CD4-positive, CD25-positive, alpha-beta regulatory T cell (primary cell): ENCODE results near the gene BRINP1. TPM values are rescaled to one million over a fixed set of nuclear protein-coding genes. Genes with fewer than 3 reads are reported as not detected.

Experiments
- ATAC-seq, 2 donors: fragments of 150-1000 bp; cut with Tn5 transposase; one replicate each; pipeline ENCODE4 v1.10.0; 2021; ENCODE audit warnings: low read depth in 2 of 2, moderate number of reproducible peaks in 2 of 2, moderate library complexity in 1 of 2
- DNase-seq, 3 donors: peaks; one replicate each; pipeline versions ENCODE4 v3.0.0 to v3.0.0-alpha.2; 2012 to 2022; ENCODE audit warnings: mixed read lengths in 1 of 3
- H3K27ac ChIP-seq: one replicate; pipeline ENCODE4 v1.7.0; 2013; ENCODE audit warnings: mild to moderate bottlenecking, low read length; ENCODE audit not compliant: insufficient read depth, poor library complexity, severe bottlenecking
- H3K27me3 ChIP-seq: one replicate; pipeline ENCODE4 v1.7.0; 2013; ENCODE audit warnings: low read length; ENCODE audit not compliant: control insufficient read depth, insufficient read depth
- H3K36me3 ChIP-seq: one replicate; pipeline ENCODE4 v1.7.0; 2013; ENCODE audit warnings: mild to moderate bottlenecking, low read length, moderate library complexity; ENCODE audit not compliant: control insufficient read depth, insufficient read depth
- H3K4me1 ChIP-seq: 2 replicates; pipeline ENCODE4 v1.7.0; 2013; ENCODE audit warnings: mild to moderate bottlenecking, low read length; ENCODE audit not compliant: insufficient read depth, control insufficient read depth, poor library complexity, severe bottlenecking
- H3K4me3 ChIP-seq: one replicate; pipeline ENCODE4 v1.7.0; 2013; ENCODE audit warnings: low read depth, mild to moderate bottlenecking, low read length, moderate library complexity
- H3K9me3 ChIP-seq, 2 experiments: 1 replicate in 1 of 2; 2 replicates in 1 of 2; pipeline ENCODE4 v1.7.0; 2013; ENCODE audit warnings: low read length in 2 of 2, mild to moderate bottlenecking in 1 of 2, moderate library complexity in 1 of 2; ENCODE audit not compliant: control insufficient read depth in 2 of 2
- H3K27ac Mint-ChIP-seq, 3 donors: one replicate each; pipeline ENCODE4 v1.8.0; 2020 to 2022; ENCODE audit warnings: mild to moderate bottlenecking in 3 of 3, mixed read lengths in 3 of 3, moderate library complexity in 2 of 3
- H3K27me3 Mint-ChIP-seq: one replicate; pipeline ENCODE4 v1.8.0; 2022; ENCODE audit warnings: mild to moderate bottlenecking, mixed read lengths
- H3K36me3 Mint-ChIP-seq: one replicate; pipeline ENCODE4 v1.8.0; 2020; ENCODE audit warnings: mixed read lengths
- H3K4me1 Mint-ChIP-seq, 4 donors: one replicate each; pipeline ENCODE4 v1.8.0; 2020 to 2022; ENCODE audit warnings: mixed read lengths in 4 of 4, mild to moderate bottlenecking in 1 of 4
- H3K4me3 Mint-ChIP-seq, 4 donors: one replicate each; pipeline ENCODE4 v1.8.0; 2020 to 2022; ENCODE audit warnings: mild to moderate bottlenecking in 4 of 4, mixed read lengths in 4 of 4, moderate library complexity in 3 of 4
- H3K9me3 Mint-ChIP-seq, 7 donors: one replicate each; pipeline ENCODE4 v1.8.0; 2020 to 2022; ENCODE audit warnings: mixed read lengths in 7 of 7, mild to moderate bottlenecking in 3 of 7, moderate library complexity in 2 of 7
- polyA plus RNA-seq, 4 donors: library from polyadenylated mRNA; unstranded; fragments of 300-500 nt; fragmentation: Illumina TruSeq; gene quantifications; one replicate each; pipeline ENCODE4 v1.2.3, GENCODE V29; 2021
- total RNA-seq: library from RNA; stranded (reverse); gene quantifications from one replicate; pipeline ENCODE4 v1.2.3, GENCODE V29; 2022

The BRINP1 gene
- total and polyA plus RNA-seq, 5 donors from 2014 or later = not detected

DNA sequence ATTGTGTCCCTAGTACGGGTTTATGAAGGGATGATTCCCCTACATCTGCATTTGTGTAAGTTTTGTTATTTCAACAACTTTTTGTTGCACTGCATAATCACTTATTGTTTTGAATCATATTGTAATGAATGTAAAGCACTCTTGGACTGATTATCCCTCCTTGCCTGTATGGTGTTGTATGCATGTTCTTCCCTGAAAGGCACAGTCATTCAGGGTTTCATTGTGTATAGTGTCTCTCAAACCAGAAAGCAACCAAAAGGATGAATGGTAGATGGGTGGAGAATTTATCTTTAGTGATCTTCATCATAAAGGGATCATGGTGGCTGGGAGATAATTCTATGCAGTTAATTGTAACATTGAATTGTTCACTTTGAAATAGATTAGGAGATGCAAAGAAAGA lies 247.3 kb downstream of the BRINP1 start:
- no peak overlapping the region for H3K27ac Mint-ChIP-seq
- ATAC-seq = no peak
- no peaks in the 10 kb centered on the region for H3K36me3 ChIP-seq
- no peak overlapping the region for H3K4me3 Mint-ChIP-seq
- H3K9me3 Mint-ChIP-seq = peaks cover 2 to 10% (median 6%) of the 10 kb centered on the region in 7 donors
- H3K36me3 Mint-ChIP-seq = no peaks in the 10 kb centered on the region
- H3K4me3 ChIP-seq = no peak overlapping the region
- H3K4me1 Mint-ChIP-seq = peaks cover 0 to 4% (median 0%) of the 10 kb centered on the region in 4 donors
- H3K27me3 ChIP-seq = no peaks in the 10 kb centered on the region
- no peak for DNase-seq
- no peaks in the 10 kb centered on the region for H3K27me3 Mint-ChIP-seq
- no peaks in the 10 kb centered on the region for H3K9me3 ChIP-seq
- no peaks in the 10 kb centered on the region for H3K4me1 ChIP-seq
- no peak overlapping the region for H3K27ac ChIP-seq

DNA sequence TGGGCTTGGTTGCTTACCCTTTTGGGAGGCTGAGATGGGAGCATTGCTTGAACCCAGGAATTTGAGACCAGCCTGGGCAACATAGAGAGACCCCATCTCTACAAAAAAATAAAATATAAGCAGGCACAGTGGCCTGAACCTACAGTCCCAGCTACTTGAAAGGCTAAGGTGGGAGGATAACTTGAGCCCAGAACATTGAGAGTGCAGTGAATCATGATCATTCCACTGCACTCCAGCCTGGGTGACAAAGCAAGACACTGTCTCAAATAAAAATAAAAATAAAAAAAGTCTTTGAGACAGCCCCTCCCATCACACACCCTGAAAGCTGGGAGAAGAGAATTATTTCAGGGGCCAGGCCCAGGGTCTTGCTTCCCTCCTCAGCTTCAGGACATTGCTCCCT lies 251.8 kb downstream of the BRINP1 start:
- Histone ChIP-seq H3K36me3 (no peaks in the 10 kb centered on the region), H3K9me3 (peaks cover 0 to 3% of the 10 kb centered on the region in 2 experiments), H3K27me3 (no peaks in the 10 kb centered on the region), H3K27ac (no peak overlapping the region), H3K4me1 (no peaks in the 10 kb centered on the region), H3K4me3 (no peak overlapping the region)
- H3K9me3 Mint-ChIP-seq = peaks cover 0 to 10% (median 7%) of the 10 kb centered on the region in 7 donors
- no peak overlapping the region for H3K4me3 Mint-ChIP-seq
- H3K4me1 Mint-ChIP-seq = peaks cover 0 to 4% (median 0%) of the 10 kb centered on the region in 4 donors
- H3K27me3 Mint-ChIP-seq = no peaks in the 10 kb centered on the region
- ATAC-seq (no peak), DNase-seq (no peak)
- H3K36me3 Mint-ChIP-seq = no peaks in the 10 kb centered on the region
- H3K27ac Mint-ChIP-seq = no peak overlapping the region
